GM18502 (cell line): ENCODE results near the gene ABR.

Experiments
- ATAC-seq: cut with Tn5 transposase; IDR thresholded peaks from one replicate; pipeline ENCODE4 v1.9.1; 2021; ENCODE audit warnings: mild to moderate bottlenecking; ENCODE audit not compliant: unreplicated experiment, poor library complexity

Gene ABR

DNA sequence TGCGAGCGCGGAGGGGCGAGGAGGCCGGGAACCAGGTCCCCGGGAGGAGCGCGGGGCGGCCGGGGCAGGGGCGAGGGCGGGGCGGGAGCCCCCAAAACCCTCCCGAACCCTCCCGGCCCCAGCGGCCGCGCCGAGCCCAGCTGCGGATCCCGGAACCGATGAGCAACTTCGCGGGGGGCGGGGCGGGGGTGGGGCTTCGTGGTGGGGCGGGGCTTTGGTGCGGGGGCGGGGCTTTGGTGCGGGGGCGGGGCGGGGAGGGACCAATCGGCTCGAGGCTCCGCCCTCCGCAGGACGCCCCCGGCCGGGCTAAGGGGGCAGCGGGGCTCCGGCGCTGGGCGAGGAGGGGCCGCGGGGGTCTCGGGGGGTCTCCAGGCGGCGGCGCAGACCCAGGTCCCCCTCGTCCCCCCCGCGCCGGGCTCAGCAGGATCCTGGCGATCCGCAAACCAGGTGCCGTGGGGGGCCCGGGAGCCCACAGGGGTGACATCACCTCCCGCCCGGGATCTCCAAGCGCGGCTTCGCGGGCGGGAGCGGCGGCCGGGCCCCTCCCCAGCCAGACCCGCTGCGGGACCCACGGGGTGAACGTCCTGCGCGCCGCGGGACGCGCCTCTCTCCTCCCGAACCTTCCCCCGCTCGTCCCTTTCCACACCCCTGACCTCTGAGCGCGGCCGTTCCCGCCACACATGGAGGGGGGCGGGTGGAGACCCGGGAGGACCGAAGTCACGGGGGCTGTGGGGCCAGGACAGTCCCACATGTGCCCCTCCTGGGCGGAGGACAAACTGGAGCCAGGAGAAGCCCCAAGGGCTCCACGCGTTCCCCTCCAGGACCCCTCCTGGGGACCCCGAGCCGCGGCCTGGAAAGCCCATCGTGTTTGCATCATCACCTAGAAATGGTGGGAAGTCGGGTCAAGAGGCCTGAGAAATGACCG is at the start of gene ABR:
Gene ABR, minus strand, starts transcription at position 164 of the 925 bp plus-strand sequence. CDS start 254 bp downstream, outside the sequence.
- no peak for ATAC-seq

DNA sequence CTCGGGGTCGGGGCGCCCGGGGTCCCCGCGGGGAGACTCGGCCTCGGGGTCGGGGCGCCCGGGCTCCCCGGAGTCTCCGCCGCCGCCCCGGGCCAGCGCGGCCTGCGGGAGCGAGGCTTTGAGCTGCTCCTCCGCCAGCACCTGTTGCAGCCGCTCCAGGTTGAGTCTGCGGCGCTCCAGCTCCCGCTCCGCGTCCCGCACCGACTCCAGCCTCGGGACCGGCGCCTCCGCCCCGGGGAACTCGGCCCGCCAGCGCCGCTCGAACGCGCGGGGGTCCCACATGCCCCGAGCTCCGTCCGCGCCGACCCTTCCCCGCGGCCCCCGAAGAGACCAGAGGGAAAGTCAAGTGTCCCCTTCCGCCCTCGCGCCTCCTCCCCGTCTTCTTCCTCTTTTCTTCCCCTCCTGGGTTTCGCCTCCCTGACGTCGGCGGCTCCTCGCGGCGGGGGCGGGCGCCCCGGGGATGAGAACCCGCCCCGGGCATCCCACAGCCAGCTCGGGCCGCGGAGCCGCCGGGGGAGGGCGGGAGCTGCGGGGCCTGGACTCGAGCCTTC is 49.6 kb upstream of the ABR start:
- ATAC-seq, result peak; percentile 50

- ATAC-seq, result peak; percentile 13
Observed at GRCh38 chr17:1228781-1229348, 49.1 kb upstream of the ABR start.

DNA sequence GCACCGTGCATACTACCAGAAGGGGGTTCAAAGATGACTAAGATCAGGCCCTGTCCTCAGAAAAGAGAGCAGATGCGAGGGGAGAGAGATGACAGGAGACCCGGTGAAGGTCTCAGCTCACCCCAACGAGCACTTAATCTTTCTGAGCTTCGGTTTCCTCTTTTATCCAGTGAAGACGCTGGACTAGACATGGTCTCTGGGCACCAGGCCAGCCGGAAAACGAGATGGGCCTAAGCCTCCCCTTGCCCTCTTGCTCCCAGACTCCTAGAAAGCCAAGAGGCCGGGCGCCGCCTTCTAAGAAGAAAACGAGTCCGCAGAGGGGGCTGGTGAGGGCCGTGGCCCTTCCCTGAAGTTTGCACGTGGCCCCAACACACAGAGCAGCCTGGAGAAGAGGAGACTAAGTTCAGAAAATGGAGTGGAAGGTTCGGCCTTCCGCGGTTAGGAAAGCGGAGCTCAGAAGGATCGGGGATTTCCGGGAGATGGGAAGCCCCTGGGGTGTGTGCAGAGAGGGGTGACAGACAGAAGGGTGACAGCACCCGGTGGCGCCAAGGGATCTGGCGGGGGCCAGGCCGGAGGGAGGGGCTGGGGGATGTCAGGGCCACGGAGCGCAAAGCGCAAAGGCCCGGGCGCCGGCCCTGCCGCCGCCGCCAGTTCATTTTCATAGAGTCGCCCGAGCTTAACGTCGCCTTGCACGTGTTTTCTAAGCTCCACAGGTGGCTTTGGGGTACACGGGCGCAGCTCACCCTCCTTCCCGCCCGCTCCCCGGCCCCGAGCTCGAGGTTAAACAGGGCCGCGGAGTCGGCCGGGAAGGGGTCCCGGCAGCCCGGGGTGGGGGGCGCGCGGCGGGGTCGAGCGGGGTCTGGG is 48.4 kb upstream of the ABR start:
- peak; percentile 46 for ATAC-seq

DNA sequence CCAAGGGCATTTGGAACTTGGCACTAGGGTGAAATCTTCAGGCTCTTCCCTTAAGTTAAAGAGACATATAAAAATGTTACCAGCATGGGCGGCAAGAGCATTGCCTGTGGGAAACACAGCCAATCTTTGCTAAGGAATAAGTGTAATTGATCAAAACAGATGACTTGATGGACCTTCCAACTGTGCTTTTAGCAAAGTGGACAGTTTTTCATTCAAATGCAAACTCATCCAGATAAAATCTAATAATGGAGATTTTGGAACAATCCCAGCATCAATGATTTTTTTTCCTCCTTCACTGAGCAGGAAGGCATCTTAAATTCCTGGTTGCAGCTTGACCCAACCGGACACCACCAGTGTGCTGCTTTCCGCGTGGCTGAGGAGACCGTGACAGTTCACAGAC is 47.6 kb upstream of the ABR start:
- ATAC-seq, result no peak

- no peak for ATAC-seq
Observed at GRCh38 chr17:1226308-1226707, 46.5 kb upstream of the ABR start.

DNA sequence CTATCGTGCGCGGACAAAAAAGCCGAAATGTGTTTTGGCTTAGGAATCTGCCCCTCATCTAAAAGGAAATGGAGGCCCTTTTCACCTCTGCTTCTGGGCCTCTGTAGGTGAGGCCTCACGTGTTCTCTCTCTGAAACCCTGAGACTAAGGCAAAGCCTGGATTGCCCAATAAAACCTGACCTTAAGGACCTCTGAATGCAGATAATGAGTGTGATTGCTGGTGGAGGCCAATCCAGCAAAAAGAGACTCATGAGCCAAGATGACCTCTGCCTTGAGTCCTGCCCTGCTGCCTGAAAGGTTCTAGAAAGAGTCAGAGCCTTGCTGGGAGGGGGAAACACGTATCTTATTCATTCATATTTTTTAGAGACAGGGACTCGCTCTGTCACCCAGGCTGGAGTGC is 44.5 kb upstream of the ABR start:
- no peak for ATAC-seq

DNA sequence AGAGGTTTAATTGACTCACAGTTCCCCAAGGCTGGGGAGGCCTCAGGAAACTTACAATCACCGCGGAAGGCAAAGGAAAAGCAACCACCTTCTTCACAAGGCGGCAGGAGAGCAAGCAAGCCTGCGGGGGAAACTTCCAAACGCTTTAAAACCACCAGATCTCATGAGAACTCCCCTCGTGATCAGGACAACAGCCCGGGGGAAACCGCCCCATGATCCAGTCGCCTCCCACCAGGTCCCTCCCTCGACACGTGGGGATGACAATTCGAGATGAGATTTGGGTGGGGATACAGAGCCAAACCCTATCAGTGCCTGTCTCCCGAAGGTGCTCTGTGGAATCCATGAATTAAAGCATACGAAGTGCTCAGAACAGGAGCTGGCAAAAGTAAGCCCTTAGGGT is 43.9 kb upstream of the ABR start:
- ATAC-seq, result no peak

DNA sequence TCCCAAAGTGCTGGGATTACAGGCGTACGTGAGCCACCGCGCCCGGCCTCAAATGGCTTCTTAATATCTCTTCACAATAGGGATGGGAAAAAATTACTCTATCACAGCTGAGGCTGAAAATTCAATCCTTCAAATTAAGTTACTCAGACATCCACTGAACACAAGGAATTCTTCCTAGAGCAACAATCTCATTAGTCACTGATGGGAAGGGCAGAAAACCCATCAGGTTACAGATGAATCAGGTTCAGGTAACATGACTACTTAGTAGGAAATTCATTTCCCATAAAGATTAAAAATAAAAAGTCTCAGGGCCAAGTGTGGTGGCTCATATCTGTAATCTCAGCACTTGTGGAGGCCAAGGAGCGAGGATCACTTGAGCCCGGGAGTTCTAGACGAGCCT is 42.5 kb upstream of the ABR start:
- ATAC-seq, result no peak

- ATAC-seq, result no peak
Observed at GRCh38 chr17:1221209-1221608, 41.4 kb upstream of the ABR start.

DNA sequence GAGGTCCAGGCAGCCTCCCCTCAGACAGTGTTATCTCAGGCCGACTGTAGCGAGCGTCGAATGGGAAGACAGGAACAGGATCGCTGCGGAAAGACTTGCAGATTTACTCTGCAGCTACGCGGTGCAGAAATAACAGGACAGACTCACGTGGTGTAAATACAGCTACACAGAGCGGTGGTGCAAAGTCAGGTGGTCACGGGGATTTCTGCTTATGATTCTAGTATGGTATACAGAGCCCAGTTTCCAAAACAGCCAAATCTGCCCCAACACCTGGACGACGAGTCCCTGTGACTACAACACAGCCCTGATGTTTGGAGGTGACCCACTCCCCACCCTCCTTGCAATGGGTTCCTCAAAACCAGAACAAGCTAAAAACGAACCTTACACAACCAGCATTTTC is 40.6 kb upstream of the ABR start:
- ATAC-seq, result no peak

DNA sequence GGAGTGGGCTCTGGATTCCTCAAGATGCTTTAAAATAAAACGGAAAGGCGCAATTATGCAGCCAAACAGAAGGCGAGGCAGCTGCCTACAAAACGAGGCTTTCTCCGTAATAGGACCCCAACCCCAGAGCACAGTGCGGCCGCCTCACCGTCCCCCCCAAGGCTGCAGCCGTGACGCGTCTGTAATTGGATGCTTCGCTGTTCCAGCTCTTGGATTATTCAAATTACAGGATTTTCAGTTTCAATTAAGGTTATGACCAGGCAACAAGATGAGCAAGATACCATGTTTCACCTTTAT is 37.3 kb upstream of the ABR start:
- no peak for ATAC-seq

DNA sequence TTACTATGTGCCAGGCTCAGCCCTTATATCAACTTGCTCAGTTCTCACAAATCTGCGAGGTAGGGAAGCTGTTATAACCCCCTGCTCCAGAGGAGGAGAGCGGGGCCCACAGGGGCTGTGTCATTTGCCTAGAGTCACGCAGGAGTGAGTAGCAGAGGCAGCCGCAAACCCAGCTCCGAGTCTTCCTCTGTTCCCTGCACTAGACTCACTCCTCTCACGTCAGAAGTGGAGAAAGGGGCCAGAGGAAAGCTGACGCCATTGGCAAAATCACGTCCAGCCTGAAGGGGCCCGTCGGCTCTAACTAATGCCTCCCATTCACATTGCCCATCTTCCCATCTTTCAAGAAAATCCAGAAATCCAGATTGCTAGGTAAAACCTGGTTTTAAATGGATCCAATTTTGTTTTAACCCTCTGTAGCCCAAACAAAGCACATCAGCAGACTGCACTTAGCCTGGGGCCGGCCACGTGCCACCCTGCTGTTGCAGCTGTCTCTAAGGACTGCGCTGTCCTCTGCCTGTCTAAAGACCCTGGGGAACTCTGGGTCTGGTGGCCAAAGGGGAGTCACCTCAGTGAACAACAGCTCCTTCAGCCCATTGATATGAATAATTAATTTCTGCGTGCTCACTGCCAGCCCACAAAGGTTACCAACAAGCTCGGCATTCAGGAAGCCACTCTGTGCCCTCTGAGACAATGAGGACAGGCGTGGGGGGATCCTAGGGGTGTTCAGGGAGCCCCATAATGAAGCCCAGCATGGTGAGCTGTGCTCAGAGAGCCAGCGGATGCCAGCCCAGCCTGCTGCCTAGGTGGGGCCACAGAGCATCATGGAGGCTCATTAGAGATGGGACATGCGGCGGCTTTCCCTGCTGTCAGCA is 36.7 kb upstream of the ABR start:
- no peak for ATAC-seq

- ATAC-seq, result no peak
Observed at GRCh38 chr17:1212946-1213345, 33.2 kb upstream of the ABR start.

- no peak for ATAC-seq
Observed at GRCh38 chr17:1211287-1211686, 31.5 kb upstream of the ABR start.

DNA sequence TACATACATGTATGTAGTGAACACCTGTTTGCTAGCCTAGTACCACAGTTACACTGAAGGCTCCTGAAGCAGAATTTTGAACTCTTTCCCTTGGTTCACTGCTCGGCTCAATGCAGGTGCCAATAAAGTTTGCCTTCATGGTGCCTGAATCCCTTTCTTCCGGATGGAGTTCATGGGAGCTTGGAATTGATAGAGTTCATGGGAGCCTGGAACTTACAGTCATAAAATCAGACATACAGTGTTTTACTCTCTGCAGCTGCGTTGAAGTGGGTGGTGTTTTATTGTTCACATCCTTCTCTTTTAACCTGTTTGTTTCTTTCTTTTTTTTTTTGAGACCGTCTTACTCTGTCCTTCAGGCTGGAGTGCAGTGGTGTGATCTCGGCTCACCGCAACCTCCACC is 29.2 kb upstream of the ABR start:
- ATAC-seq, result no peak

DNA sequence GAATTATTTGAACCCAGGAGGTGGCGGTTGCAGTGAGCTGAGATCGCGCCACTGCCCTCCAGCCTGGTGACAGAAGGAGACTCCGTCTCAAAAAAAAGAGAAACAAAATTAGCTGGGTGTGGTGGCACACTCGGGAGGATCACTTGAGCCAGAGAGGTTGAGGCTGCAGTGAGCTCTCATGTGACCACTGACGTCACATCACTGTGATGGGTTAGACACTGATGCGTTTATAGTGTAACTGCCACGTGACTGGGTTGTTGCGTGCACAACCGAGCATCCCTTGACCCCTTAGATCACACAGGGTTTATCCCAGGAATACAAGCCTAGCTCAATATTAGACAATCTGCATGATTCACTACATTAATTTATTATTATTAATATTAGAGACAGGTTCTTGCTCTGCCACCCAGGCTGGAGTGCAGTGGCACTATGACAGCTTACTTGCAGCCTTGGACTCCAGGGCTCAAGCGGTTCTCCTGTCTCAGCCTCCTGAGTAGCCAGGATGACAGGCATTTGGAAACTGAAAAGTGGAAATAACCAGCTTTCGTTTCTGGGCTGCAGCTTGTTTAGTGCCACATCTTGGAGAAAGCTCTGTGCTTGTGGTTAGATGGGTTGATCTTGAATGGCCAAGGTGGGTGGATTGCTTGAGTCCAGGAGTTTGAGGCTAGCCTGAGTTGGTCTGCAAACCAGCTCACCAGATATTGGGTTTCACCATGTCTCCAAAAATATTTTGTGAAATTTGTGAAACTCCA is 26.4 kb upstream of the ABR start:
- no peak for ATAC-seq

GRCh38 chr17:1203967-1204291 is 24.1 kb upstream of the ABR start:
- no peak for ATAC-seq
